ENCODE data around the gene ZMIZ1. TPM values are rescaled to one million over a fixed set of nuclear protein-coding genes. Genes with fewer than 3 reads are reported as not detected.

The ZMIZ1 gene
- total and polyA plus RNA-seq, 2 donors (not counting 1 experiment from before 2014, with no cell fraction given): 6.3 to 30.6 TPM

- Histone ChIP-seq H3K4me1 (ENCODE audit: control insufficient read depth, extremely low read depth, insufficient read depth, low read length) (peaks cover 4% of the 10 kb centered on the region), H3K27ac (ENCODE audit: insufficient read depth, low read length) (no peak overlapping the region), H3K4me3 (replicated peaks in 1 of 4; ENCODE audit: control extremely low read depth in 1 of 4, insufficient read depth in 1 of 4, low read depth in 3 of 4, low read length in 4 of 4) (no peak overlapping the region), H3K36me3 (ENCODE audit: control insufficient read depth, insufficient read depth, low read length) (no peaks in the 10 kb centered on the region), H4K20me1 (ENCODE audit: control insufficient read depth, extremely low read depth, insufficient read depth, low read length) (no peaks in the 10 kb centered on the region), H3K27me3 (ENCODE audit: control insufficient read depth, insufficient read depth, low read length) (no peaks in the 10 kb centered on the region), H3K79me2 (ENCODE audit: control insufficient read depth, insufficient read depth, low read length) (no peaks in the 10 kb centered on the region), H2AFZ (ENCODE audit: low read length) (no peak overlapping the region), H3K9ac (ENCODE audit: insufficient read depth, low read length) (no peak overlapping the region), H3K4me2 (ENCODE audit: extremely low read depth, insufficient read depth, low read length) (no peak overlapping the region), H3K9me3 (ENCODE audit: control insufficient read depth, insufficient read depth, low read depth, low read length) (no peaks in the 10 kb centered on the region)
- no peak for DNase-seq (ENCODE audit: low read depth in 2 of 2)
- TF ChIP-seq EZH2 (IDR thresholded peaks at IDR 0.05; ENCODE audit: low read length, missing control alignments): no peak
- no peak for TF ChIP-seq CTCF (conservative IDR thresholded peaks at IDR 0.05 in 1 of 2, IDR thresholded peaks at IDR 0.05 in 1 of 2; ENCODE audit: low read depth in 1 of 2, low read length in 2 of 2)
These were observed 259.5 kb downstream of the ZMIZ1 start for GRCh38 chr10:79328147-79328701.

- no peaks in the 10 kb centered on the region for H3K27me3 ChIP-seq (ENCODE audit: control insufficient read depth, insufficient read depth, low read length)
- H2AFZ ChIP-seq (ENCODE audit: low read length): no peak overlapping the region
- H3K9me3 ChIP-seq (ENCODE audit: control insufficient read depth, insufficient read depth, low read depth, low read length): no peaks in the 10 kb centered on the region
- TF ChIP-seq CTCF (conservative IDR thresholded peaks at IDR 0.05 in 1 of 2, IDR thresholded peaks at IDR 0.05 in 1 of 2; ENCODE audit: low read depth in 1 of 2, low read length in 2 of 2) (no peak), EZH2 (IDR thresholded peaks at IDR 0.05; ENCODE audit: low read length, missing control alignments) (no peak)
- no peak overlapping the region for H3K27ac ChIP-seq (ENCODE audit: insufficient read depth, low read length)
- no peaks in the 10 kb centered on the region for H3K79me2 ChIP-seq (ENCODE audit: control insufficient read depth, insufficient read depth, low read length)
- no peak overlapping the region for H3K4me3 ChIP-seq (replicated peaks in 1 of 4; ENCODE audit: control extremely low read depth in 1 of 4, insufficient read depth in 1 of 4, low read depth in 3 of 4, low read length in 4 of 4)
- no peak overlapping the region for H3K9ac ChIP-seq (ENCODE audit: insufficient read depth, low read length)
- H3K4me1 ChIP-seq (ENCODE audit: control insufficient read depth, extremely low read depth, insufficient read depth, low read length): peaks cover 2% of the 10 kb centered on the region
- no peak overlapping the region for H3K4me2 ChIP-seq (ENCODE audit: extremely low read depth, insufficient read depth, low read length)
- H3K36me3 ChIP-seq (ENCODE audit: control insufficient read depth, insufficient read depth, low read length): no peaks in the 10 kb centered on the region
- no peaks in the 10 kb centered on the region for H4K20me1 ChIP-seq (ENCODE audit: control insufficient read depth, extremely low read depth, insufficient read depth, low read length)
- DNase-seq (ENCODE audit: low read depth in 2 of 2): peak in 1 of 2 donors; percentile 55
These were observed 260.2 kb downstream of the ZMIZ1 start for GRCh38 chr10:79328737-79329504.

GRCh38 chr10:79329529-79329928, 260.8 kb downstream of the ZMIZ1 start:
- Histone ChIP-seq H3K4me1 (ENCODE audit: control insufficient read depth, extremely low read depth, insufficient read depth, low read length) (peaks cover 2% of the 10 kb centered on the region), H2AFZ (ENCODE audit: low read length) (no peak overlapping the region), H3K4me3 (replicated peaks in 1 of 4; ENCODE audit: control extremely low read depth in 1 of 4, insufficient read depth in 1 of 4, low read depth in 3 of 4, low read length in 4 of 4) (no peak overlapping the region), H3K9me3 (ENCODE audit: control insufficient read depth, insufficient read depth, low read depth, low read length) (no peaks in the 10 kb centered on the region), H3K79me2 (ENCODE audit: control insufficient read depth, insufficient read depth, low read length) (no peaks in the 10 kb centered on the region), H3K36me3 (ENCODE audit: control insufficient read depth, insufficient read depth, low read length) (no peaks in the 10 kb centered on the region), H4K20me1 (ENCODE audit: control insufficient read depth, extremely low read depth, insufficient read depth, low read length) (no peaks in the 10 kb centered on the region), H3K9ac (ENCODE audit: insufficient read depth, low read length) (no peak overlapping the region), H3K27me3 (ENCODE audit: control insufficient read depth, insufficient read depth, low read length) (no peaks in the 10 kb centered on the region), H3K27ac (ENCODE audit: insufficient read depth, low read length) (no peak overlapping the region), H3K4me2 (ENCODE audit: extremely low read depth, insufficient read depth, low read length) (no peak overlapping the region)
- no peak for DNase-seq (ENCODE audit: low read depth in 2 of 2)
- TF ChIP-seq EZH2 (IDR thresholded peaks at IDR 0.05; ENCODE audit: low read length, missing control alignments) (no peak), CTCF (conservative IDR thresholded peaks at IDR 0.05 in 1 of 2, IDR thresholded peaks at IDR 0.05 in 1 of 2; ENCODE audit: low read depth in 1 of 2, low read length in 2 of 2) (no peak)

Data from fibroblast of lung (primary cell).